Measurements from ENCODE around the gene HOXA5.

Gene HOXA5

DNA sequence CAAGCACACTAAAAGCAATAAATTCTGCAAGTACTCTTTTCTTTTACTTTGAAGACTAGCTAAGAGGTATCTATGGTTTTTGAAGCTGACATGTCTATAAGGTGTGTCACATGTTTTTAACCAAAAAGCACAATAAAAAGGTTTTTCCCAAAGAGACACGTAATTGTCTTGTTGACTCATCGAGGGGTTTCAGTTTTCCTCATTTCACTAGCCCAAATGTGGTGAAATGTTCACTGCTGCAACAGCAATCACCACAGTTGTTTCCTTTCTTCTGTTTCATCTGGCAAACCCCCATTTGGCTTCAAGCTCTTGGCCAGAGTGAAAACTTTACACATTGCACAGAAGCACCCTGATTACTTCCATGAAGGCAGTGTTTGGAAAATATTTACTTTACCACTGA lies 9.1 kb downstream of the HOXA5 start:
- DNase-seq (ENCODE audit: low read depth in 2 of 2) = no peak

DNA sequence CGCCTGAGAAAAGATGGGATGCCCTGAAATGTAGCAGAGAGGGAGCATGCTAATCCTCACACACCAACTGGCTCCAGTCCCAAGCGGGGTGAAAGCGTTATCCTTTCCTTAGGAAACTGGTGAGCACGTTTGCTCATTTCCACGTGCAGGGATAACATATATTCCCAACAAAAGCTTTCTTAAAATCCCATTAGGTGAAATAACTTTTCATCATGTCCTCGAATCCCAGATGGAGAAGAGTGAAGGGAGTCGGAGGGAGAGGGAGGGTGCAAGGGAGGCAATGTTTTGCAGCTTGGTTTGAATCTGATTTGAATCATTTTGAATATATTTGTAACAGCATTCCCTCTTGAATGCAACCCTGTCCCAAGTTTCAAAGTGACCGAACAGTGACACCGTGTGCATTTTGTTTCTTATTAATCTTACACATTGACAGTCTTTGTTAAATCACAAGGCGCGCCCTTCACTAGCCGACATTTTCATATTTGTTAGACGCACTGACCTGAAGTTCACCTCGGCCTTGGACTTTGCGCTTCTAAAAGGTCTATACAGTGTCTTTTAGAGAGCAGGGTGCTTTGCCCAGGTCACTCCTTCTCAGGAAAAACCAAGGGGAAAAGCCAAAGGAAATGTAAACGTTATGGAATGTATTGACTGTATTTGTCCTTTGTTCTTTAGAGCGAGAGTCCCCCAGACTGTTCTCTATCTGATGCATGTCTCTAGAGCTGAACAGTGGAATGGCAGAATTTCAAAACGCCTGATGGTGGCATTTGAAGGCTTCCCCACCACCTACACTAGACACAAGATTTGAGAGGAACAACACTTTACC lies 9.9 kb downstream of the HOXA5 start:
- DNase-seq (ENCODE audit: low read depth in 2 of 2) = no peak

DNA sequence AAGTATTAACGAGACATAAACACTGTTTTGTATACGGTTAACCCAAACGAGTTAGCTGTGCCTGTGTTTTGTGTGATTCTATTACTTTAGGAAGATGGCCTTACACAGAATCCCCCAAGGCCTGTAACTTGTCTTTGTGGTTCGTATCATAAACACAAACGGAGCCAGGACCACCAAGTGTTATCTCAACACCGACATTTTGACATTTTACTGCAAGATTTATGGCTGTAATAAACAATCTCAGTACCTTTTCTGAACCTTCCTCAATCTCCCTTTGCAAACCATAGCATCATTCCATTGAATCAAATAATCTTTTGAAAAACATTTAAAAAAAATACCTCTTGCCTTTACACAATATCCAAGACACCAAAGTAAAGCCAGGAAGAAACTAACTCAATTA lies 10.5 kb downstream of the HOXA5 start:
- DNase-seq (ENCODE audit: low read depth in 2 of 2) = no peak

DNA sequence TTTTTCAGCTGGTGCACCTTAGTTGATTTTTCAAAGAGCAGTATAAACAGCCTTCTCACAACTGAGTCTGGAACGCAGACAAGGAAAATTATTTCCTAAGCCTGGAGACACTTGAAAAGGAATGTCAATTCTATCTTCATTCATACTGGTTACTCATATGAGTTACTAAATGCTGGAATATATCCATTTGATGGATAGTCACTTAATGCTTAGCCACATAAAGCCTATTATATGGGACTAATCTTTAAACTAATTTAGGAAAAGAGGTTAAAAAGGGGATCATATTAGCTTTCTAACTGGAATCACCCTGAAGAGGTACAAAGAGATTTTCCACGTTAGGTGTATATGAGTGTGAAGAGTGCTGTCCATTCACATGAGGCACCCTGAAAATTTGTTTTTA lies 11.3 kb downstream of the HOXA5 start:
- DNase-seq (ENCODE audit: low read depth in 2 of 2) = no peak

DNA sequence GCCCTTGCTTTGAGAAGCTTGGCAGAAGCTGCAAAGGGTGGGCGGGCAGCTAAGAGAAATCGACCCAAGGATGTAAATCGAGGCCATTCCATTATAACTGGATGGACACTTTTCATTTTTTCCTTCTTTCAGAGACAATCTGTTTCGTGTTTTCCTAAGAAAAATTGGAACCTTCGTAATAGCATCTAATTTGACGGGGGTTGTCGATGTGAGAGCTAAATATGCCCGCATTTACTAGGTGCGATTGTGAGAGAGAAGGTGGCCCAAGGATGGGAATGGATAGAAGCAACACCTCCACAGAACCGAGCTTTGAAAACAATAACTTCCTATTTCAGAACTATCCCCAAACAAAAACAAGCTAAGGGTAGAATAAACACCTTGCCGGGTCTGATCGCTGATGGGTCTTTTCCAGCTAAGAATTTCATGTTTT lies 12.1 kb downstream of the HOXA5 start:
- DNase-seq (ENCODE audit: low read depth in 2 of 2) = no peak

DNA sequence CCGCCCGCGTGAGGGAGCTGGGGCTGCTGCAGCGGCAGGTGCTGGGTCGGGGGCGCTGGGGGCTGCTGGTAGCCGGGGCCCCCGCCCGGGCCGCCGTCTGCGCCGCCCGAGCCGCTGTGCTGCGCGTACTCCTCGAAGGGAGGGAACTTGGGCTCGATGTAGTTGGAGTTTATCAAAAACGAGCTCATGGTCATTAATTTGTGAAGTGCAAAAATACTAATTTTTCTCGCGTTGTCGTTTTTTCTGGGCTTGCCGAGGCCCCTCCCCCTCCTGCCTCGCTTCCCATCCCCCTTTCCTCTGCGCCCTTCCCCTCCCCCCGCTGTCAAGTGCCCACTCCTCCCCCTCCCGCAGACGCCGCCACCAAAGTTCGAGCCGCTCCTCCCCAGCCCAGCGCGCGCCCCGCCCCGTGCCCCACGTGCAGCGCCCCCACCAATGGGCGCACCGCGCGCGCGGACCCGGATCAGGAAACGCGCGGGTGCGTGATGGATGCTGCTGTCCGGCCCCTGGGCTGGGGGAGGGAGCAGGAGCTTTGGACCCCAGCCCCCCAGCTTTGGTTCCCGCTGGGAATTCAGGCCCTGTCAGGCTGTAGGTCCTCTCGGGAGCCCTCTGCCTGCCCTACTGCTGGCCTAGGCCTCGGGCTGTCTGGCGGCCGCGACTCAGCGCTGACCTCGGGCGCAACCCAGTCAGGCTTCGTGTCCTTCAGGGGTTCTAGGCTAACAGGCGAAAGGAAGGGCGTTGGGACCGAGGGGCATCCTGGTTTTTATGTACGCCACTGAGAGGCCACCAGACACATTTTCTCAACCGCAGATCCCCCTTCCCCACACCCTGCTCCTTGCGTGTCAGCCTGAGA lies 12.7 kb downstream of the HOXA5 start, which contains the start of gene HOXA4:
HOXA4 (minus strand) TSS at position 218 of the 850 bp plus-strand sequence; CDS start at position 194, 24 bp downstream.
- DNase-seq (ENCODE audit: low read depth in 2 of 2) = peak; percentile 45 to 56

DNA sequence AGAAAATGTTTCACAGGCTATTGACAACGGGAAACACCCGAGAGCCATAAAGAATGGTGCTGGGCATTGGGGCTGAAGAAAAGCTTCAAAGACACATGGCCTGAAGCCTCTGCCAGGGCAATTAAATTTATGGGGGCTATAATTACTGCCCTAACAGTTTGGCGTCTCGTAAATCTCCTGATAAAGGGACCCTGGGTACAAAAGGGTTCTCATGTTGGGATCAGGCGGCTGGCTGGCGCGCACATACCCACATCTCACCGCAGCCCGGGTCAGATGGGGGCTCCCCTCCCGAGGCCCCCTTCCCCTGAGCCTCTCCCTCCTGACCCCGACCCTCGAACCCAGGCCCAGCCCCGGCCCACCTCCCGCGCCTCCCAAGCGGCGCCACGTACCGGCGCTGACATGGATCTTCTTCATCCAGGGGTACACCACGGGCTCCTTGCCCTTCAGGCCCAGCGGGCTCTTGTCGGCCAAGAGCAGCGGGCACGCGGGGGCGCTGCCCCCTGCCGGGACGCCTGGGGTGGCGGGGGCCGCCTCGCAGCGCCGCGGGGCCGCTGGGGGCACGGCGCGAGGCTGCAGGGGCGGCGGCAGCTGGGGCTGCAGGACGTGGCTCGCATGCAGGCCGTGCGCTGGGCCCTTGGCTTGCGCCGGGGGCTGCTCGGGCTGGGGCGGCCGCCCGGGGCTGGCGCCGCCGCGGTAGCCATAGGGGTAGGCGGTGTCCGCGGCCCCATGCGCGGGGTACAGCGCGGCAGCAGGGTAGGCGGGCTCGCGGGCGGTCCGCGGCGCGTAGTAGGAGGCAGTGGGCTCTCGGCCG lies 13.5 kb downstream of the HOXA5 start:
- DNase-seq (ENCODE audit: low read depth in 2 of 2) = no peak

DNA sequence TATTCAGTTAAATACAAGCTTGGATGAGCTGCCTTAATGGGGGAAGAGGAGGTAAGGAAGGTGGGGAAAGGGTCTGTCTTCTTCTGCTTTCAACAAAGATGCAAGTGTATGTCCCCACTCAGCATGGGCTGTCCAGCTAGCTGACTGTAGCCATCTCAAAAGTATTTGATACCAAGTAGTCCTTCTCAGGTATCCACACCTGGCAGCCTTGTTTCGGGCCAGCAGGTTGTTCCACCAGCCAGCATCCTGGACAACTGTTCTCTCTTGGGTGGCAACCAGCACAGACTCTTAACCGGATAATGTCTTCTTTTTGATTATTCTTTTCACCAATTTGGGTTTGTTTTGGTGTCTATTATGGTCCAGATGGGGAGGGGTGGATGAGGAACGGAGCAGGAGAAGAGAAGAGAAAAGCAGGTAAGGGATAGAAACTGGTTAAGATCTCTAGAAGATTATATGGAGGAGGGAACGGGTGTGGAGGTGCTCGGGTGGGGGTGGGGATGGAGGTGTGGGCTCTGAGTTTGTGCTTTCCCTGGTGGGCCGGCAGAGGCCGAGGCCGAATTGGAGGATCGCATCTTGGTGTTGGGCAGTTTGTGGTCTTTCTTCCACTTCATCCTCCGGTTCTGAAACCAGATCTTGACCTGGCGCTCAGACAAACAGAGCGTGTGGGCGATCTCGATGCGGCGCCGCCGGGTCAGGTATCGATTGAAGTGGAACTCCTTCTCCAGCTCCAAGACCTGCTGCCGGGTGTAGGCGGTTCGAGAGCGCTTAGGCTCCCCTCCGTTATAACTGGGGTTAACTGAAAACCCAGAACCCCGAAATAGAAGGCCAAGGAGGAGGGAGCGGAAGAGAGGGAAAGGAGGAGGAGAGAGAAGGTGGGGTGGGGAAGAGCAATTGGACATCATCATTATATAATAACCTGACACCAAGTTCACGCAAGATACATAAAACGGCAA lies 14.4 kb downstream of the HOXA5 start:
- DNase-seq (ENCODE audit: low read depth in 2 of 2) = no peak

DNA sequence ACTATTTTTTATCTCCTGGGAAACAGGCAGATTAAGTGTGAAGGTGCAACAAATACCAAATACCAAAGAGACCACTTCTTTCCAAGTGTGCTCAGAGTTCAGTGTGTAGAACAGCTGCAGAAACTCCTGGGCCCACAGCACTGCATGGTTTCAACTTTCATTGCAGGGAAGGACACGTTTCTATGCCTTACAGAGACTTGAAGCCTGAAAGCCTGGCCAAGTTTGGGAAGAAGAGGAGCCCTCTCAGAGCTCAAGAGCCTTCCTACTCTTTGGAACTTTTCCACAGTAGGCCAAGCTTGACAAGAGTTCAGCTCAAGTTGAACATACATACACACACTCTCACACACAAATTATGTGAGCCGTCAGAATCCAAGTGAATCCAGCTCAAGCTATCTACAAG lies 15.4 kb downstream of the HOXA5 start:
- DNase-seq (ENCODE audit: low read depth in 2 of 2) = no peak

DNA sequence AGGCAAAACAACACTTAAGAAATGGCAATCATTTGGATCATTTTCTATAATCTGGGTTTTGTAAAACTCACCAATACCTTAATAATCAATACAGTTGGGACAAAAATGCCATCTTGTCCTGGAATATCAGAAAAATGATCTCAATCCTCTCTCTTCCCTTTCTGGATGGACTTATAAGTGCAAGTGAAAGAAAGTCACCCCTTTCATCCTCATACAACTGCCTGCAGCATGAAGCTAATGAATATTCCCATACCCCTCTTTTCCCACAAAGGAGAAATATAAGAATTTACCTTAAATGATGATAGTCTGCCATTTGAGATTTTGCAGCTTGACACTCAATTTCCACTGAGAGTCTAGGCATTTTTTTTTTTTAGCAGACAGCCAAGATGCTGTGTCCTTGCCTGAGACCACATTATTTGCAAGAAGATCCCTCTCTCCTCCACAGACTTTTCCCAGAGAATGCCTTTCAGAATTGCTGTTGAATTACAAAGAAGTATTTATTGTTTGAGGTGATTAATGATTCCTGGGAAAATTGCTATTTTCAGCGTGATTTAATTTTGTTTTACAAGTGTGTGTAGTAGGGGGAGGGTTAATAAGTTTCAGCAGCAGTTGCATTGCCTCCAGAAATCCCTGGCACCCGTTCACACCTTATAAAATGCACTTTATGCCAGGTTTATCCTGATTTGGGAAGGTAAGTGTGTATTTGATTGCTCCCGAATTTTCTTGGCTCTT lies 16.7 kb downstream of the HOXA5 start:
- no peak for DNase-seq (ENCODE audit: low read depth in 2 of 2)

DNA sequence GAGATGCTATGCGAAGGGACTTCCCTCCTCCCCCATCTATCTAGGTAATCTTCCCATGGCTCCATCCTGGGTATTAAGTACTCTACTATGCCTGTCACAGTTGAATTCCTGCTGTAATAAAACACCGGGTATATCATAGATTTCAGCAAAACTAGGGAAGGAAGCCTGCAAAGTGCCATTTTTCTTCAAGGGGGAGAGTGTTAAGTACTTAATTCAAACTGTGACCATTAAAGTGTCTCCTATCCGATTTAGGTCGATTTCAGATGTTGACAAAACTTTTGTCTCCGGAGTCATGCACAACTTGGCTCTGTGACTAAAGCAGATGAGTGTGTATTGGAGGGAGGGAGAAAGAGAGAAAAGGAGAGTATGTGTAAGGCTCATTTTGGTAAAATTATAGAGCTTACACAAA lies 17.5 kb downstream of the HOXA5 start:
- no peak for DNase-seq (ENCODE audit: low read depth in 2 of 2)

DNA sequence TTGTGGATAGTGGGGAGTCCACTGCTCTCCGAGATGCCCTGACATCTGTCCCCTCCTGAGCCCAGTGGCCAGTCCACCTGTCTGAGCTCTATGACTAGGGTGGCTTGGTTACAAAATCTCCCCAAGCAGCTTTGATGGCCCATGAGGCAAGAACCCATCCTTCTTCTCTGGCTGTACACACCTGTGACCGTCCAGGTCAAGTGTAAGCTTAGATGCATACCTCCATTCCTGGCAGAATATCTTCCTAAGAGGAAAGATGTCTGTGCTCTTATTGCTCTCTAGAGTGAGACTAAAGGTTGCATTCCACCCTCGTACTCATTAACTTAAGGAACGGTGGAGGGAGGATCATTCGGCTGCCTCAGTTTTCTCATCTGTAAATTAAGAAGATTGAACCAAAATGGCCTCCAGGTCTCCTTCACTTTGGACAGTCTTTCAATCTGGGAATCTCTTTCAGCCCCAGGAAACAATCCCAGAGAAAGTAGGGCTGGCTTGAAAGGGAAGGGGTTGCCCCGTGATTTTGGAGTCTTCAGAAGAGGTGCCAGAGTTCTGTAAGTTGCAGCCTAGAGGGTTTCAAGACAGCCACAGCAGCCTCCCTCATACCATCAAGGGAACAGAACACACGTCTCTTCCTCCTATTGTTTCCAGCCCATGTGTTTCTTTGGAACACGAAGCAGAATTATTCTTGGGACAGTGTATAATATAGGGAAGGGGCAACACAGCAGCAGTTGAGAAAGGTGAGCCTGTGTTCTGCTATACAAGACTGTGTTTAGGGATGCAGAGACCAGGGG lies 18.4 kb downstream of the HOXA5 start:
- no peak for DNase-seq (ENCODE audit: low read depth in 2 of 2)

DNA sequence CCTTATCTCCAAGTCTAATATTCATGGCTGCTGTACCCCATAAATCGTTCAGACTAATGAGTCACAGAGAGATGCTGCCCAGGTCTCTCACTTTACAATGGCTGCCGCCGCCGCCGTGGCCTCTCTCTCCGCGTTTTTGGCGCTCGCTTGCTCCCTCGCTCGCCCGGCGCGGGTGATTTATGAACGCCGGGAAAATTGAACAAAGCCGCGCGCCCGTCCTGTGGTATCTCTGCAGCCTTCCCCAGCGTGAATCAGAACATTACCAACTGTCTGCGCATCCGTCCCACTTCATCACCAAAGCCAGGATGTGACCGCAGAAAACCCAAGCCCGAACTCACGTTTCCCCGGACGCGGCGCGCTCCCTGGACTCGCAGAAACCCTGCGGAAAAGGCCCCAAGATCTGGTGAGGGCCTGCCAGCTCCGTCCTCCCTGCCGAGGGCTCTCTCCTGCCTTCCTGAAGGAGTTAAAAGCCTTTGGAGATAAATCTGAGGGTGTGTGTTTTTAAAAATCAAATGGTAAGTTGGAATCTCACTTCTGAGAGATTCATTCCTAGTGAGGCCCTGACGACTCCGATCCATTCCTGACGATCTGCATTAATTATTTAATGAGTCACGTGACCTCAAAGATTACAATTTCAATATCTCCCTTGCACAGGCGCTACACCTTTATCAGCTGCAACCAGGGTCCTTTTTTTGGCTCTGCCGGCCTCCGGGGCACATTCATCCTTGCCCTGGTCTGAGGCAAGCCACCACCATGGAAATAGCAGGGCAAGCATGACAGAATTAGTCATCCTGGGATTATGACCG lies 19.2 kb downstream of the HOXA5 start:
- no peak for DNase-seq (ENCODE audit: low read depth in 2 of 2)

DNA sequence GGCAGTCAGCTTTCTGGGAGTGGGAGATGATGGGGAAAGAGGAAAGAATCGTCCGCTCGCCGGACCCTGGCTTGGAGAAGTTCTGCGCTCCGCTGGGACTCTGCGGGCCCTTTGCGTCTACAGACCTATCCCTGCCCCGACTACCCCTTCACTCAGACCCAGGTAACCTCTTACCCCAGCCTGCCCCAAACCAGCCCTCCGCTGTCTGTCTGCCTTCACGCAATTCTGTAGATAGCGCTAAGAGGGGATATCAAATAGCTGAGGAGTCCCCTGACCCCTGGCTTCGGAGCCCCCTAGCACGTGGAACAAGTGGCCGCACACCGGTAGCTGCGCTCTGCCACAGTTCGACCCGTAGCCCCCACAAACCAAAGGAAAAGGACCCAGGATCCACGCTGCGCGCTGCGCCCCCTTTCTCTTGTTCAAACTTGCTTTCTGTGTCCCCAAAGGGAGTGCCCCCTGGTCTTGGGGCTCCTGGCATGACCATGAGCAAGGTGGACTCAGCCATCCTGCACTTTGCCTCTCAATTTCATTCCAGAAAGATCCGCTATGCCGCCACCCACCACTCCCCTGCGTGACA lies 19.9 kb downstream of the HOXA5 start:
- no peak for DNase-seq (ENCODE audit: low read depth in 2 of 2)

DNA sequence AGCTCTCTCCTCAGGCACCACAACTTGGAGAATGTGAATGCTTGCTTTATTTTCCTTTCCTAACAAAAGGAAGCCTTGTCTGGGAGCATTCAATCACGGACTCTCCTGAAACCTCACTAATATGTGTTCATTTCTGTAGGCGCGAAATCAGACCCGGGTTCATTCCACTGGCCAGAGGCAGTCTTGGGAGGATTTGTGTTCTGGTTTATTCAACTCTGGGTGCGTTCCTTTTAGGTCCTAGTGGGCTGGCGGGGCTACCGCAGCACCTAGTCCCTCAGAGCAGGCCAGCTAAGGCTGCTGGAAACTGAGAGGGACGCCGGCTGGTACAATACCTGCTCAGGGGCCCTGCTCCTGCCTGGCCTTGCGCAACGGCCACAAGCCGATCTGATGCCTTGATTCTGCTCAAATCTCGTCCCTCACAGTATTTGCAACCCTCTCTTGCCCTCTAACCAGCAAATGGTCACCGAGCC lies 20.4 kb downstream of the HOXA5 start:
- no peak for DNase-seq (ENCODE audit: low read depth in 2 of 2)

DNA sequence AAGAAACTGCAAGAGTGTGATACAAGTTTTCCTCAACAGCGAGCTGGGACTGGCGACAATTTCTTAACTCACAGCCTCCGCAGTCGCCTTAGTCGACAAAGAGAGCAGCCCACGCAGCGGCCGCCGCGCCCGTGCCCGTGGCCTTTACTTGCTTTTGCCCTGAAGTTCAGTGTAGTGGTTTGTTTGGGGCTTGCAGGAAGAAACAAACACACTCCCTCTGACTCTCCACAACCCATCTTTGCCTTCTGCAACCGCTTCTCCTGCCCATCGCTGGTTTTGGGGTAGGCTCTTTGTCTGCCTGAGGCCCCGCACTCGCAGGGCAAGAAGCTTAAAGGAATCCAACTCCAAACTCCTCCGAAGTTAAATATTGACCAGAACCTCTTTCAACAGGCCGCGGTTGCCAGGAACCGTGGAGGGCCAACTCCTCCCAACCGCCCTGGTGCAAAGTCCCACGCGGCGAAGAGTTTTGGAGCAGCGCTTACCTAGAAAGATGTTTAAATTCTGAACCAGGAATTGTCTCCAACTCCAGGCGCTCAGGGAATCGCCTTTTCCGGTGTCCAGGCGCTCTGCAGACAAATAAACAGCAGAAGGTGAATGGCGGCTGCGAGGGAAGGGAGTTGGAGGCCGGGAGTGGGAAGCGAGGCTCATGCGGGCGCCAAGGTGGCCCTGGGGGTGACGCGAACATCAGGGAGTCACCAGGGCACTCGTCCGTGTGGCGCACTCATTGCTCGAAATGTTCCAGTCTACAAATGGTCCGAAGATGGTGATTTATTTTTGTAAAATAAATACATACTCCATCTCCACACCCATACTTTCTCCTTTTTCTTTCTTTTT lies 21.2 kb downstream of the HOXA5 start:
- no peak for DNase-seq (ENCODE audit: low read depth in 2 of 2)

DNA sequence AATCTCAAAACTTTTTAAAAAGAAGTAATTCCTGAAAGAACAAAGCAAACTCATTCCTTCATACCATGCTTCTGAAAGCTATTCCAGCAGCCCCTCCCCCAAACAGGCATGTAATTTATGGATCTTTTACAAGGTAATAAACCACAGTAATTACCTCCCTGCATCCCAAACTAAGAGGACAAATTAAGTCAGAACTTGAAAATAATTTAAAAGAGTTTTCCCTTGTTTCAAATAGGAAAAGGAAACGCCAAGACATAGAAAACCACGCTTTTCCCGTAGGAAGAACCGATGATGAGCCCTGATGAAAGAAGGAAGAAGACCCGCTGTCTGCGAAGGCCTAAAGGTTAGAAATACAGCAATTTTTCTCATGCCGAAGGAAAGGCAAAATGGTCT lies 21.8 kb downstream of the HOXA5 start:
- DNase-seq (ENCODE audit: low read depth in 2 of 2) = no peak
